ENCODE measurements around the gene HRCT1.

Gene HRCT1

DNA sequence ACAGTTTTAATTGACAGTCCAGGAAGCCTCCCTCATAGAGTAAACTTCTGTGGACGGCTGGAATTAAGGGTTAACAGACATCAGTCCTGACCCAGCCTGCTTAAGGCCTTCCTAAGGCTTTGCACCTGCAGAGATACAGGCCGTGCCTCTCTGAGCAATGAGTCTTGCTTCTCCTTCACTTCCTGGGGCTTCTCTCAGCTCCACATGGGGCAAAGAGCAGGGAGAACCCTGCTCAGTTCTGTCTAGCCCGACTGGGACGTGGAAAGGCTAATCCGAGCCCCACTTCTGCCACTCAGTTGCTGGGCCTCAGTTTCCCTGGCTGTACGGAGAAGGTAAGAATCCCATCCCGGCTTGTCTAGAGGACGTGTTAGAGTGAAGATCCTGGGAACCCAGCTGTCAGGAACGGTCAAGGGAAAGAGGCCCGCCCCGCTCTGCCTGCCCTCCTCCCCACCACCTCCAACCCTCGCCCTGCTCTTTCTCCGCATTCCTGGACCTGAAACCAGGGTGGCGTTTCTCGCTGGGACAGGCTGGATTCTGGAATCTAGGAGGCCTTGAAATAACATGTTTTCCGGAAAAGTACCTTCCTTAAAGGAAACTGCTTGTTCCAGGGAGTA, 9.8 kb downstream of the HRCT1 start:
- no peak for TF ChIP-seq Cebpa-rat (IDR thresholded peaks at IDR 0.05)
- Histone ChIP-seq H4K20me1 (no peaks in the 10 kb centered on the region), H3K4me1 (peaks cover 33% of the 10 kb centered on the region), H3K4me2 (no peak overlapping the region), H3K9ac (no peak overlapping the region), H3K27ac (no peak overlapping the region), H3K4me3 (no peak overlapping the region), H3K9me3 (no peaks in the 10 kb centered on the region), H3K27me3 (no peaks in the 10 kb centered on the region), H3K36me3 (no peaks in the 10 kb centered on the region)

DNA sequence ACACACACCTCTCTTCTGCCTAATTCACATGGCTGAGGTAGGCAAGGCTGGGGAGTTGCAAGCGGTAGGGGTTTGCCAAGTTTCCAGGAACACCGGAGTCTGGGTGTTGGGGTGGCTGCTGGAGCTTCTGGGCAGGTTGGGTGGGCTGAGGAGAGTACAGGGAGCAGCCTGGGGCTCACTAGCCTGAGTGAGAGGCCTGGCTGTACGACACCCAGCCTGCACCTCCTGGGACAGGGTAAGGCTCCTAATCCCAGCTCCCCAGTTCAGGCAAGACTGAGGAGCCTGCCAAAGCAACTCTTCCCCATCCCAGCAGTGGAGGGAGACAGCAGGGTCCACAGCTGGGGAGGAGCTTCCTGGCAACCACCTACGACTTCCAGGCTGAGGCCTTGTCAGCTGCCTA, 11.3 kb downstream of the HRCT1 start:
- Histone ChIP-seq H4K20me1 (no peaks in the 10 kb centered on the region), H3K9ac (no peak overlapping the region), H3K4me1 (peaks cover 20% of the 10 kb centered on the region), H3K27me3 (no peaks in the 10 kb centered on the region), H3K4me3 (no peak overlapping the region), H3K36me3 (no peaks in the 10 kb centered on the region), H3K27ac (no peak overlapping the region), H3K4me2 (no peak overlapping the region), H3K9me3 (no peaks in the 10 kb centered on the region)
- no peak for TF ChIP-seq Cebpa-rat (IDR thresholded peaks at IDR 0.05)

DNA sequence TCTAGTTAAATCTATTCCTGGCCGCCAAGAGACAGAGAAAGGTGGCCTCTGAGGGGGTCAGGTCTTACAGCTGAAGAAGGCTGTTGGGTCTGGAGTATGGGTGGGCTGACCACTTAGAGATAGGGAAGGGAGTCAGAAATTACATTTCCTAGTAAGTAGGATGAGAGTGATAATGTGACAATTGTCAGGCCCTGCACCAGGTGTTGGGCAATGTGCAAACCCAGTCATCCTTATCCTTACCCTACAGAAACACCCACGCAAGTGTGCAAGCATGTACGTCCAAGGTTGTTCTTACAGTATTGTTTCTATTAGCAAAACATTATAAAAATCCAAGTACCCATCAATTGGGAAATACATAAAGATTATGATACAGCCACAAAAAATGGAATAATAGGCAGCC, 12.8 kb downstream of the HRCT1 start:
- TF ChIP-seq Cebpa-rat (IDR thresholded peaks at IDR 0.05): no peak
- H3K4me2 ChIP-seq: peak overlapping the region; percentile 36
- peaks cover 22% of the 10 kb centered on the region for H3K4me1 ChIP-seq
- H3K9ac ChIP-seq: no peak overlapping the region
- no peaks in the 10 kb centered on the region for H4K20me1 ChIP-seq
- H3K27me3 ChIP-seq: no peaks in the 10 kb centered on the region
- no peak overlapping the region for H3K27ac ChIP-seq
- no peaks in the 10 kb centered on the region for H3K36me3 ChIP-seq
- no peaks in the 10 kb centered on the region for H3K9me3 ChIP-seq
- no peak overlapping the region for H3K4me3 ChIP-seq

DNA sequence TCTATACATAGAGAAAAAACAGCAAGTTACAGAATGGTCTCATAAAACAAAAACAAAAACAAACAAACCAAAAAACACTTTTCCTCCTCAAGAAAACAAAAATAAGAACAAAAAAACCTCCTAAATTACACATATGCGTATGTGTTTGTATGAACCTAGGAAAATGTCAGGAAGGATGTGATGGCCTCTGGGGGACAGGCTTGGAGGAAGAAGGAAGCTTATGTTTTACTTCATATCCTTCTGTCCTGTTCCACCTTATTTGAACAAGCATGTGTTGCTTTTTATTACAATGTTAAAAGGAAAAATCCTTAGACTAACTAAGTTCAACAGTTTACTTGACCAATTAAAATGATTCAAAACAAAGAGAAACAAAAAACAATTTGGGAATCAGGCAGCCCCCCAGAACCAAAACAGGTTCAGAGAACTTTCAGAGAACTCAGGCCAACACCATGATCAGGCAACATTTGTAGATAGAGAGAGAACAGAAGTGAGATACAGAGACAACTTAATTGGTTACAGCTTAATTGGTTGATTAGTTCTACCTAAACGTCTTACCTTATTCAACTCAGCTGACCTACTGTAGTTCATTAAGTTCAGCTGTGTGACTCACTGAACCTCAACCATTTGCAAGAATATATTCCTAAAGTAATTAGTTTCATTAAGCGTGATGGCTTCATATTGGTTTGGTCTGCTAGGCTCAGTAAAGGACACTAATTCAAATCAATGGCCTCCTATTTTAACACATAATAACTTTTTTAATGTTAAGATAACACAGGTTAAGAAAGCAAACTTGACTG, 13.4 kb downstream of the HRCT1 start:
- H4K20me1 ChIP-seq: no peaks in the 10 kb centered on the region

DNA sequence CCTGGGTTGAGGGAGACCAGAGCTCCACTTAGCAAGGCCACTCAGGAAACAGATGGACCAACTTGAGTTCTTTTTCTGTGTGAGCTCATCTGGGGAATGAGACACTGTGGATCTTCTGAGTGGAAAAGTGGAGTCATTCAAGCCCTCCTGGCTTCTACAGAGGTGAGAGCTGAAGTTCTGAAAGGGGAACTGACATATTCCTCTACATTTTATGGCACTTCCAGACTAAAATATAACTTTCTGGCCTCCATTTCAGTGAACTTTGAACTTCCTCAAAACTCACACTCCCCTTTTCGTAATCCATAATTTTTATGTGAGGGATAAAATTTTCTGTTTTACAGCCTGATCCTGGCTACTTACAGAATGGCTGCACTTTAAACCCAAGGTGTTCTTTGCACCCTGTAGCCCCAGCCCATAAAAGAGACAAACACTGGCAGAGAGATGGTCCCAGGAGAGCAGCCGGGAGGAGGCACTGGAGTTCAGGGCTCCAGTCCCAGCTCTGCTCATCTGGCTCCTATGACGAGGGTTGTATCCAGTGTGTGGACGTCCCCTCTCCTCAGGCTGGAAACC, 14.1 kb downstream of the HRCT1 start:
- no peaks in the 10 kb centered on the region for H3K27me3 ChIP-seq
- H3K4me2 ChIP-seq: peak overlapping the region; percentile 36
- peaks cover 29% of the 10 kb centered on the region for H3K4me1 ChIP-seq
- H3K27ac ChIP-seq: no peak overlapping the region
- TF ChIP-seq Cebpa-rat (IDR thresholded peaks at IDR 0.05): no peak
- H3K4me3 ChIP-seq: no peak overlapping the region
- no peaks in the 10 kb centered on the region for H4K20me1 ChIP-seq
- H3K9ac ChIP-seq: no peak overlapping the region
- H3K9me3 ChIP-seq: no peaks in the 10 kb centered on the region
- H3K36me3 ChIP-seq: no peaks in the 10 kb centered on the region

More for the DNA sequence above, 13.4 kb downstream of the HRCT1 start:
- TF ChIP-seq Cebpa-rat (IDR thresholded peaks at IDR 0.05): no peak
- Histone ChIP-seq H3K4me2 (peak overlapping the region; percentile 36), H3K4me1 (peaks cover 28% of the 10 kb centered on the region), H3K27ac (no peak overlapping the region), H3K4me3 (no peak overlapping the region), H3K9ac (no peak overlapping the region), H3K36me3 (no peaks in the 10 kb centered on the region), H3K9me3 (no peaks in the 10 kb centered on the region), H3K27me3 (no peaks in the 10 kb centered on the region)

DNA sequence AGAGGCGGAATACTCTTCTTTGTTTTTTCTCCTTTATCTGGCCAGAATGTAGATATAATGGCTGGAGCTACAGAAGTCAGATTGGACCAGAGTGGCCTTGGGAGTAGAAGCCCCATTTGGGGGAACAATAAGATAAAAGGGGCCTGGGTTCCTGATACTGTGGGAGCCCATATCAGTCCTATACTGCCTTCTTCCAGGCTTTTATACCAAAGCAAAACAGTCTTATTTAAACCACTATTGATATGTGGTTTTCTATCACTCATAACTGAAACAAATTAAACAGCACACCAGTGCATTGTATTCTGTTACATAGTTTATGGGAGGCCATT, 17.6 kb downstream of the HRCT1 start:
- Histone ChIP-seq H3K27ac (no peak overlapping the region), H3K9ac (no peak overlapping the region), H3K4me3 (no peak overlapping the region)

DNA sequence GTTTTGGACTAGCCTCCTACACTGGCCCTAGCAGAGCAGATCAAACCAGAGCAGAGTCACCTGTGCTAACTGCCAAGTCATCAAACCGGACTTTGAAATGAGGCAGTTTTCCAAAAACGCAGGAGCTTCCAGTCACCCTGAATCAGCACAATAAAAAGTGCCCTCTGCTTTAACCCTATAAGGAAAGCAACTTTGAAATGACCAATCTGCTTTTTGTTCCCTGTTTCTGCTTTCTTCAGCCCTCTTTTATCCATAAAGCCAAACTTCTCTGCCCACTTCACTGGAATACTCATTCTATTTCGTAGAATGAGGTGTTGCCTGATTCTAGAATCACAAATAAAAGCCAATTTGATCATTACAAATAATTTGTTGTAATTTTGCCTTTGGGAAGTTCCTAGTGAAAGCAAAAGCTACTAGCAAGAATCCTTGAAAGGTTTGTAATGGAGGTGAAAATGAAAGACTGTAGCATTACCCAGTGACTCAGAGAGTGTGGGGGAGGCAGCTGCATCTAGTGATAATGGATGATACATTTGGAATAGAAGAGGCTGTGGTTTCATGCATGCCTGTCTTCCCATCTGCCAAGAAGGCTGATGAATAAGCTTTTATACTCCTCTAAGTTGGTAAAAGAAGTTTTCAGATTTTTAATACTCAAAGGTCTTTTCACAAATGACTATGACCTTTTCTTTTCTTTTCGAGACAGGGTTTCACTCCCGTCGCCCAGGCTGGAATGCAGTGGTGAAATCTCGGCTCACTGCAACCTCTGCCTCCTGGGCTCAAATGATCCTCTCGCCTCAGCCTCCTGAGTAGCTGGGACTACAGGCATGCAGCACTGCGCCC, 18.1 kb downstream of the HRCT1 start:
- no peak for TF ChIP-seq Cebpa-rat (IDR thresholded peaks at IDR 0.05)
- Histone ChIP-seq H3K4me2 (0 out of 2 replicates have a peak overlapping the region, but pooled peaks have one; percentile 6), H3K9ac (no peak overlapping the region), H3K36me3 (no peaks in the 10 kb centered on the region), H3K4me3 (no peak overlapping the region), H4K20me1 (no peaks in the 10 kb centered on the region), H3K9me3 (no peaks in the 10 kb centered on the region), H3K4me1 (peaks cover 21% of the 10 kb centered on the region), H3K27me3 (no peaks in the 10 kb centered on the region), H3K27ac (no peak overlapping the region)

More for the DNA sequence above, 17.6 kb downstream of the HRCT1 start:
- Histone ChIP-seq H3K27me3 (no peaks in the 10 kb centered on the region), H3K4me2 (no peak overlapping the region), H3K4me1 (peaks cover 27% of the 10 kb centered on the region), H4K20me1 (no peaks in the 10 kb centered on the region), H3K36me3 (no peaks in the 10 kb centered on the region), H3K9me3 (no peaks in the 10 kb centered on the region)
- no peak for TF ChIP-seq Cebpa-rat (IDR thresholded peaks at IDR 0.05)

DNA sequence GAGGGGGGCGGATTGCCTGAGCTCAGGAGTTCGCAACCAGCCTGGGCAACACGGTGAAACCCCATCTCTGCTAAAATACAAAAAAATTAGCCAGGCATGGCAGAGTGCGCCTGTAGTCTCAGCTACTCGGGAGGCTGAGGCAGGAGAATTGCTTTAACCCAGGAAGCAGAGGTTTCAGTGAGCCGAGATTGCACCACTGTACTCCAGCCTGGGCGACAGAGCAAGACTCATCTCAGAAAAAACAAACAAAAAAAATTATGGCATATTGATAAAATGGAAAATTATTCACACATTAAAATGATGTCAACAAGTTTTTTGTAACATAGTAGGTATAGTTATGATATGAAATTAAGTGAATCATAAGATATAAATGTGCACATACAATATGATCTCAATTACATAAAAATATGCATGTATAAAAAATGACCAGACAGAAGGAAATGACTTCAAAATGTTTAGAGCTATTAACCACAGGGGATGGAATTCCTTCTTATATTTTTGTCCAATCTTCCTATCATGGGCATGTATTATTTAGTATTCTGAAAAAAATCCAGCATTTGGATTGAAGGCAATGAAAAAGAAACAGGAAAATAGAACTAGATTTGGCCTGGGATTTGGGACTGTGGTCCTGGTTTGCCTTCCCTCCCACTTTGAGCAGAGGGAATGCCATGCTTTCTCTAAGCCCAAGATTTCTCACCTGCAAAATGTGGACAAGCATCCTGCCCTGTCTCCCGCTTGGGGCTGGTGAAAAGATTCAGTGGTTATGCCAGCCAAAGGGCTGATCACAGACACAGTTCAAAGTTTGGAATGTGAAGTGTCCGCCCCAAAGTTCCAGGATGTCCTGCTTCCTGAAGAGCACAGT, 22.8 kb downstream of the HRCT1 start:
- no peak overlapping the region for H3K4me2 ChIP-seq

DNA sequence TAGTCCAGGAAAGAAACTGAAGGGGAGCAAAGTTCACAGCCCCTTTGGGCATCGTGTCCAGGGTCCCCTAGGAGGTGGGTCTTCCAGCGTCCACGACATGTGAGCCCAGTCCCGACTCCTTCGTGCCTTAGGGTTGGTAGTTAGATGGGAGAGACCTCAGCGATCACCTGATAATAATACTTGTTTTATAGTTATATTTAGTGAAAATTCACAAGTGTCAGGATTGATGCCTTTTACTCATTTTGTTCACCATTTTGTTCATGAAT, 23.4 kb downstream of the HRCT1 start:
- Histone ChIP-seq H3K9me3 (no peaks in the 10 kb centered on the region), H3K4me2 (no peak overlapping the region), H3K9ac (no peak overlapping the region), H3K27me3 (no peaks in the 10 kb centered on the region), H3K36me3 (no peaks in the 10 kb centered on the region), H3K4me1 (peaks cover 1% of the 10 kb centered on the region; the same call in 1 of the 2 replicates), H4K20me1 (no peaks in the 10 kb centered on the region), H3K4me3 (no peak overlapping the region), H3K27ac (no peak overlapping the region)
- TF ChIP-seq Cebpa-rat (IDR thresholded peaks at IDR 0.05): no peak

More for the DNA sequence above, 22.8 kb downstream of the HRCT1 start:
- peaks cover 7% of the 10 kb centered on the region; the same call in 1 of the 2 replicates for H3K4me1 ChIP-seq
- no peak for TF ChIP-seq Cebpa-rat (IDR thresholded peaks at IDR 0.05)
- no peaks in the 10 kb centered on the region for H3K9me3 ChIP-seq
- H4K20me1 ChIP-seq: no peaks in the 10 kb centered on the region
- no peak overlapping the region for H3K27ac ChIP-seq
- H3K36me3 ChIP-seq: no peaks in the 10 kb centered on the region
- H3K9ac ChIP-seq: no peak overlapping the region
- H3K27me3 ChIP-seq: no peaks in the 10 kb centered on the region
- no peak overlapping the region for H3K4me3 ChIP-seq
